ENCODE data around the gene PPP2R5D. TPM values are rescaled to one million over a fixed set of nuclear protein-coding genes. Genes with fewer than 3 reads are reported as not detected.

Gene PPP2R5D
- total RNA-seq, 1 experiment from 2014 or later = 52.7 TPM

DNA sequence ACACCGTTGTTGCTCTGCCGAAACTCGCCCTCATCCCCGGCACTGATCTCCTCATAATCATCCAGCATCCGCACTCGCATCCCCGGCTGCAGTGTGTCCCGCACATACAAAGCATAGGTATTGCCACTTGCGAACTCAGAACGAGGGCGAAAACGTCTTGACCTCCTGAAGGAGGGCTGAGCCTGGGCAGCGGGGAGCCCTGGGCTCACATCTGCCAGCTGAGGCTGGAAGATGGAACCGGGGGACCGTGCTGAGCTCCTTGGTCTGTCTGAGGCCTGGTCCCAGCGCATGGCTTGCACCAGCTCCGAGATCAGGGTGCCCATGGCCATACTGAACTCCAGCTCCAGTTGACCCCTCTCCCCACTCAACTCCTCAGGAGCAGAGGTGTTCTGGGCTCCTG is 66.6 kb downstream of the PPP2R5D start:
- TF ChIP-seq, protein P1, sequence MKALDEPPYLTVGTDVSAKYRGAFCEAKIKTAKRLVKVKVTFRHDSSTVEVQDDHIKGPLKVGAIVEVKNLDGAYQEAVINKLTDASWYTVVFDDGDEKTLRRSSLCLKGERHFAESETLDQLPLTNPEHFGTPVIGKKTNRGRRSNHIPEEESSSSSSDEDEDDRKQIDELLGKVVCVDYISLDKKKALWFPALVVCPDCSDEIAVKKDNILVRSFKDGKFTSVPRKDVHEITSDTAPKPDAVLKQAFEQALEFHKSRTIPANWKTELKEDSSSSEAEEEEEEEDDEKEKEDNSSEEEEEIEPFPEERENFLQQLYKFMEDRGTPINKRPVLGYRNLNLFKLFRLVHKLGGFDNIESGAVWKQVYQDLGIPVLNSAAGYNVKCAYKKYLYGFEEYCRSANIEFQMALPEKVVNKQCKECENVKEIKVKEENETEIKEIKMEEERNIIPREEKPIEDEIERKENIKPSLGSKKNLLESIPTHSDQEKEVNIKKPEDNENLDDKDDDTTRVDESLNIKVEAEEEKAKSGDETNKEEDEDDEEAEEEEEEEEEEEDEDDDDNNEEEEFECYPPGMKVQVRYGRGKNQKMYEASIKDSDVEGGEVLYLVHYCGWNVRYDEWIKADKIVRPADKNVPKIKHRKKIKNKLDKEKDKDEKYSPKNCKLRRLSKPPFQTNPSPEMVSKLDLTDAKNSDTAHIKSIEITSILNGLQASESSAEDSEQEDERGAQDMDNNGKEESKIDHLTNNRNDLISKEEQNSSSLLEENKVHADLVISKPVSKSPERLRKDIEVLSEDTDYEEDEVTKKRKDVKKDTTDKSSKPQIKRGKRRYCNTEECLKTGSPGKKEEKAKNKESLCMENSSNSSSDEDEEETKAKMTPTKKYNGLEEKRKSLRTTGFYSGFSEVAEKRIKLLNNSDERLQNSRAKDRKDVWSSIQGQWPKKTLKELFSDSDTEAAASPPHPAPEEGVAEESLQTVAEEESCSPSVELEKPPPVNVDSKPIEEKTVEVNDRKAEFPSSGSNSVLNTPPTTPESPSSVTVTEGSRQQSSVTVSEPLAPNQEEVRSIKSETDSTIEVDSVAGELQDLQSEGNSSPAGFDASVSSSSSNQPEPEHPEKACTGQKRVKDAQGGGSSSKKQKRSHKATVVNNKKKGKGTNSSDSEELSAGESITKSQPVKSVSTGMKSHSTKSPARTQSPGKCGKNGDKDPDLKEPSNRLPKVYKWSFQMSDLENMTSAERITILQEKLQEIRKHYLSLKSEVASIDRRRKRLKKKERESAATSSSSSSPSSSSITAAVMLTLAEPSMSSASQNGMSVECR (CRISPR knock-in tag; IDR thresholded peaks at IDR 0.05; ENCODE audit: borderline replicate concordance) = no peak
- TF ChIP-seq, protein P2, sequence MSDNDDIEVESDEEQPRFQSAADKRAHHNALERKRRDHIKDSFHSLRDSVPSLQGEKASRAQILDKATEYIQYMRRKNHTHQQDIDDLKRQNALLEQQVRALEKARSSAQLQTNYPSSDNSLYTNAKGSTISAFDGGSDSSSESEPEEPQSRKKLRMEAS (CRISPR knock-in tag; IDR thresholded peaks at IDR 0.05) = no peak
- TF ChIP-seq ETV6 (CRISPR knock-in tag; IDR thresholded peaks at IDR 0.05) = no peak
- no peak for TF ChIP-seq CBFB (CRISPR knock-in tag; IDR thresholded peaks at IDR 0.05; ENCODE audit: low read depth)
- TF ChIP-seq HMGA2 (CRISPR knock-in tag; IDR thresholded peaks at IDR 0.05) = no peak
- TF ChIP-seq NFATC4 (CRISPR knock-in tag; IDR thresholded peaks at IDR 0.05) = no peak
- TF ChIP-seq RELA (CRISPR knock-in tag; IDR thresholded peaks at IDR 0.05; ENCODE audit: borderline replicate concordance) = no peak
- no peak for TF ChIP-seq GRHL2 (CRISPR knock-in tag; IDR thresholded peaks at IDR 0.05; ENCODE audit: insufficient replicate concordance, severe bottlenecking)
- TF ChIP-seq NR2C2 (CRISPR knock-in tag; IDR thresholded peaks at IDR 0.05) = no peak
- TF ChIP-seq, protein P3, sequence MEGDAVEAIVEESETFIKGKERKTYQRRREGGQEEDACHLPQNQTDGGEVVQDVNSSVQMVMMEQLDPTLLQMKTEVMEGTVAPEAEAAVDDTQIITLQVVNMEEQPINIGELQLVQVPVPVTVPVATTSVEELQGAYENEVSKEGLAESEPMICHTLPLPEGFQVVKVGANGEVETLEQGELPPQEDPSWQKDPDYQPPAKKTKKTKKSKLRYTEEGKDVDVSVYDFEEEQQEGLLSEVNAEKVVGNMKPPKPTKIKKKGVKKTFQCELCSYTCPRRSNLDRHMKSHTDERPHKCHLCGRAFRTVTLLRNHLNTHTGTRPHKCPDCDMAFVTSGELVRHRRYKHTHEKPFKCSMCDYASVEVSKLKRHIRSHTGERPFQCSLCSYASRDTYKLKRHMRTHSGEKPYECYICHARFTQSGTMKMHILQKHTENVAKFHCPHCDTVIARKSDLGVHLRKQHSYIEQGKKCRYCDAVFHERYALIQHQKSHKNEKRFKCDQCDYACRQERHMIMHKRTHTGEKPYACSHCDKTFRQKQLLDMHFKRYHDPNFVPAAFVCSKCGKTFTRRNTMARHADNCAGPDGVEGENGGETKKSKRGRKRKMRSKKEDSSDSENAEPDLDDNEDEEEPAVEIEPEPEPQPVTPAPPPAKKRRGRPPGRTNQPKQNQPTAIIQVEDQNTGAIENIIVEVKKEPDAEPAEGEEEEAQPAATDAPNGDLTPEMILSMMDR (IDR thresholded peaks at IDR 0.05) = no peak
- TF ChIP-seq, protein P4, sequence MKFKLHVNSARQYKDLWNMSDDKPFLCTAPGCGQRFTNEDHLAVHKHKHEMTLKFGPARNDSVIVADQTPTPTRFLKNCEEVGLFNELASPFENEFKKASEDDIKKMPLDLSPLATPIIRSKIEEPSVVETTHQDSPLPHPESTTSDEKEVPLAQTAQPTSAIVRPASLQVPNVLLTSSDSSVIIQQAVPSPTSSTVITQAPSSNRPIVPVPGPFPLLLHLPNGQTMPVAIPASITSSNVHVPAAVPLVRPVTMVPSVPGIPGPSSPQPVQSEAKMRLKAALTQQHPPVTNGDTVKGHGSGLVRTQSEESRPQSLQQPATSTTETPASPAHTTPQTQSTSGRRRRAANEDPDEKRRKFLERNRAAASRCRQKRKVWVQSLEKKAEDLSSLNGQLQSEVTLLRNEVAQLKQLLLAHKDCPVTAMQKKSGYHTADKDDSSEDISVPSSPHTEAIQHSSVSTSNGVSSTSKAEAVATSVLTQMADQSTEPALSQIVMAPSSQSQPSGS (CRISPR knock-in tag; IDR thresholded peaks at IDR 0.05; ENCODE audit: borderline replicate concordance, low read depth) = no peak
- no peak for TF ChIP-seq ATF1 (CRISPR knock-in tag; IDR thresholded peaks at IDR 0.05)
- TF ChIP-seq, protein P5, sequence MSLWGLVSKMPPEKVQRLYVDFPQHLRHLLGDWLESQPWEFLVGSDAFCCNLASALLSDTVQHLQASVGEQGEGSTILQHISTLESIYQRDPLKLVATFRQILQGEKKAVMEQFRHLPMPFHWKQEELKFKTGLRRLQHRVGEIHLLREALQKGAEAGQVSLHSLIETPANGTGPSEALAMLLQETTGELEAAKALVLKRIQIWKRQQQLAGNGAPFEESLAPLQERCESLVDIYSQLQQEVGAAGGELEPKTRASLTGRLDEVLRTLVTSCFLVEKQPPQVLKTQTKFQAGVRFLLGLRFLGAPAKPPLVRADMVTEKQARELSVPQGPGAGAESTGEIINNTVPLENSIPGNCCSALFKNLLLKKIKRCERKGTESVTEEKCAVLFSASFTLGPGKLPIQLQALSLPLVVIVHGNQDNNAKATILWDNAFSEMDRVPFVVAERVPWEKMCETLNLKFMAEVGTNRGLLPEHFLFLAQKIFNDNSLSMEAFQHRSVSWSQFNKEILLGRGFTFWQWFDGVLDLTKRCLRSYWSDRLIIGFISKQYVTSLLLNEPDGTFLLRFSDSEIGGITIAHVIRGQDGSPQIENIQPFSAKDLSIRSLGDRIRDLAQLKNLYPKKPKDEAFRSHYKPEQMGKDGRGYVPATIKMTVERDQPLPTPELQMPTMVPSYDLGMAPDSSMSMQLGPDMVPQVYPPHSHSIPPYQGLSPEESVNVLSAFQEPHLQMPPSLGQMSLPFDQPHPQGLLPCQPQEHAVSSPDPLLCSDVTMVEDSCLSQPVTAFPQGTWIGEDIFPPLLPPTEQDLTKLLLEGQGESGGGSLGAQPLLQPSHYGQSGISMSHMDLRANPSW (CRISPR knock-in tag; conservative IDR thresholded peaks at IDR 0.05; ENCODE audit: low read depth) = no peak
- TF ChIP-seq TCF7 (CRISPR knock-in tag; IDR thresholded peaks at IDR 0.05; ENCODE audit: low read depth) = no peak
- TF ChIP-seq, protein P6, sequence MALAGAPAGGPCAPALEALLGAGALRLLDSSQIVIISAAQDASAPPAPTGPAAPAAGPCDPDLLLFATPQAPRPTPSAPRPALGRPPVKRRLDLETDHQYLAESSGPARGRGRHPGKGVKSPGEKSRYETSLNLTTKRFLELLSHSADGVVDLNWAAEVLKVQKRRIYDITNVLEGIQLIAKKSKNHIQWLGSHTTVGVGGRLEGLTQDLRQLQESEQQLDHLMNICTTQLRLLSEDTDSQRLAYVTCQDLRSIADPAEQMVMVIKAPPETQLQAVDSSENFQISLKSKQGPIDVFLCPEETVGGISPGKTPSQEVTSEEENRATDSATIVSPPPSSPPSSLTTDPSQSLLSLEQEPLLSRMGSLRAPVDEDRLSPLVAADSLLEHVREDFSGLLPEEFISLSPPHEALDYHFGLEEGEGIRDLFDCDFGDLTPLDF (CRISPR knock-in tag; IDR thresholded peaks at IDR 0.05) = no peak
- TF ChIP-seq, protein P7, sequence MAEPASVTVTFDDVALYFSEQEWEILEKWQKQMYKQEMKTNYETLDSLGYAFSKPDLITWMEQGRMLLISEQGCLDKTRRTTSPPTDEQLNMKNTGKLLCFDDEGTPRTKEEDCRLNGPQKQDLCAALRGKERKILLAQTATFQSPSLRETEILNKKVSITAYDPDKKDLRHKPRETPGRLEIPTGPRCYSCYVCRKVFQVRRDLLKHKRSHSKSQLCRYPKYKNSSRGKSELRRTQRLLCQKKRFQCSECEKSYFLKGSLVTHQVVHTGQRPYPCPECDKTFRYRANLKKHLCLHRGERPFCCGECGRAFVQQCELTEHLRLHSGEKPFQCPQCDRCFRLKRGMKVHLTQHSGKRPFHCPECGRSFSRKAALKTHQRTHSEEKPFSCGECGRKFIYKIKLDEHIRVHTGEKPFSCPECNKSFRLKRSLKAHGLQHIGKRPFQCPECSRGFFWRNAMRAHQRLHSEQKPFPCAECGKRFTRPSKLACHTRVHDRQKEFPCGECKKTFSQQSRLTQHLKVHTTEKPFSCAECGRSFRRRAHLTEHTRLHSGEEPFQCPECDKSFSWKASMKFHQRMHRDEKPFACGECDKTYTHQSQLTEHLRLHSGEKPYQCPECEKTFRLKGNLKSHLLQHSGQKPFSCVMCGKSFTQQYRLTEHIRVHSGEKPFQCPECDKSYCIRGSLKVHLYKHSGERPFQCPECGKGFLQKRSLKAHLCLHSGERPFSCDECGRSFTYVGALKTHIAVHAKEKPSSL (CRISPR knock-in tag; conservative IDR thresholded peaks at IDR 0.05) = no peak
- ATAC-seq (no peak), DNase-seq (ENCODE audit: low spot score) (no peak)
- peaks cover 22% of the 10 kb centered on the region for H3K4me1 Mint-ChIP-seq
- no peaks in the 10 kb centered on the region for H3K9me3 Mint-ChIP-seq
- H3K4me3 Mint-ChIP-seq = no peak overlapping the region
- H3K27me3 Mint-ChIP-seq (ENCODE audit: low read depth) = no peaks in the 10 kb centered on the region
- H3K36me3 Mint-ChIP-seq = peaks cover 39% of the 10 kb centered on the region
- no peak overlapping the region for H3K27ac Mint-ChIP-seq
- CTCF ChIA-PET = interaction anchor here (0.9 kb wide), 1 partner anchor 93 kb away, joined by 3 read pairs; no protein-coding TSS in a partner anchor
- POLR2A ChIA-PET = no interaction called here

Measured in WTC11 (cell line).